IPS-18a (cell line): ENCODE results near the gene DLL1.
"Not testable (repeated sequence)": the region's sequence is repeated elsewhere in the genome, so short reads cannot be mapped to it uniquely, and the experiment has no call there.

ENCODE experiments used
- H3K27ac ChIP-seq: one replicate; pipeline ENCODE4 v1.5.1; 2013; ENCODE audit warnings: low read length
- H3K27me3 ChIP-seq: one replicate; pipeline ENCODE4 v1.6.1; 2013; ENCODE audit warnings: mild to moderate bottlenecking, low read length; ENCODE audit not compliant: control insufficient read depth, insufficient read depth
- H3K36me3 ChIP-seq: one replicate; pipeline ENCODE4 v1.6.1; 2013; ENCODE audit warnings: low read depth, low read length; ENCODE audit not compliant: control insufficient read depth
- H3K4me1 ChIP-seq: one replicate; pipeline ENCODE4 v1.6.1; 2013; ENCODE audit warnings: low read depth, low read length; ENCODE audit not compliant: control insufficient read depth
- H3K4me3 ChIP-seq: one replicate; pipeline ENCODE4 v1.5.1; 2013; ENCODE audit warnings: low read length
- H3K9ac ChIP-seq: one replicate; pipeline ENCODE4 v1.6.1; 2013; ENCODE audit warnings: mild to moderate bottlenecking, low read length, moderate library complexity
- H3K9me3 ChIP-seq: one replicate; pipeline ENCODE4 v1.6.1; 2013; ENCODE audit warnings: low read depth, low read length; ENCODE audit not compliant: control insufficient read depth

Gene DLL1

GRCh38 chr6:170269846-170270541, 20.9 kb downstream of the DLL1 start:
- H3K9ac ChIP-seq = no peak overlapping the region
- peaks cover 14% of the 10 kb centered on the region for H3K4me1 ChIP-seq
- no peak overlapping the region for H3K27ac ChIP-seq
- H3K9me3 ChIP-seq = no peaks in the 10 kb centered on the region
- no peaks in the 10 kb centered on the region for H3K27me3 ChIP-seq
- H3K36me3 ChIP-seq = no peaks in the 10 kb centered on the region
- H3K4me3 ChIP-seq = no peak overlapping the region

DNA sequence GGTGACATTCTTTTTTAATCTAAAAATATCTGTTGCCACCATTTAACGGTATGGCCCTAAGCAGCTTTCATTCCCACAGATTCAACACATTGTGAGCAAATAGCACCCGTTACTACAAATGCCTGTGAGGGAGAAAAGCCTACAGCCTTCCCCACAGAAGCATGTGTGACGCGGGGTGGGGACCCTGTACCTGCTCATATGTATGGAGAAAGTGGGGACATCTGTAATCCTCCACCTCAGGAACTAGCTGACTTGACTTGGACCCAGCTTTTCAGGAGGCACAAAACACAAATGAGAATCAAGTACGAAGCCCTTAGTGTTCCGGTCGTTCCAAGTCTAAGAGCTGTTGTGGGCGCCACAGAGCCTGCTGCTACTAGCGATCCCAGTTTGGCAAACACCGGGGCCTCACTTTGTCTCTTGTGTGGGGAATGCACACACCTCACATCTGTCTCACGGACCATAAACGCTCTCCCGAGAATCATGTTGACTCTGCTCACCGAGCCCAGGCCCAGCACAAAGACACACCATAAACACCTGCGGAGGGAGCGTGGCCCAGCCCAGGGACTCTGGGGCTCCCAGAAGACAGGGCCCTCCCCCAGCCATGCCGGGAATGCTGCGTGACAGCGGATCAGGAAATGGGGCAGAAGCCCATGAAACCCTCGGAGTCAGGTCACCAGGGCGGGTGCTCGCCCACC, 21.6 kb downstream of the DLL1 start:
- Histone ChIP-seq H3K27ac (no peak overlapping the region), H3K9me3 (no peaks in the 10 kb centered on the region), H3K4me3 (no peak overlapping the region), H3K4me1 (peaks cover 14% of the 10 kb centered on the region), H3K9ac (no peak overlapping the region), H3K27me3 (no peaks in the 10 kb centered on the region), H3K36me3 (no peaks in the 10 kb centered on the region)

DNA sequence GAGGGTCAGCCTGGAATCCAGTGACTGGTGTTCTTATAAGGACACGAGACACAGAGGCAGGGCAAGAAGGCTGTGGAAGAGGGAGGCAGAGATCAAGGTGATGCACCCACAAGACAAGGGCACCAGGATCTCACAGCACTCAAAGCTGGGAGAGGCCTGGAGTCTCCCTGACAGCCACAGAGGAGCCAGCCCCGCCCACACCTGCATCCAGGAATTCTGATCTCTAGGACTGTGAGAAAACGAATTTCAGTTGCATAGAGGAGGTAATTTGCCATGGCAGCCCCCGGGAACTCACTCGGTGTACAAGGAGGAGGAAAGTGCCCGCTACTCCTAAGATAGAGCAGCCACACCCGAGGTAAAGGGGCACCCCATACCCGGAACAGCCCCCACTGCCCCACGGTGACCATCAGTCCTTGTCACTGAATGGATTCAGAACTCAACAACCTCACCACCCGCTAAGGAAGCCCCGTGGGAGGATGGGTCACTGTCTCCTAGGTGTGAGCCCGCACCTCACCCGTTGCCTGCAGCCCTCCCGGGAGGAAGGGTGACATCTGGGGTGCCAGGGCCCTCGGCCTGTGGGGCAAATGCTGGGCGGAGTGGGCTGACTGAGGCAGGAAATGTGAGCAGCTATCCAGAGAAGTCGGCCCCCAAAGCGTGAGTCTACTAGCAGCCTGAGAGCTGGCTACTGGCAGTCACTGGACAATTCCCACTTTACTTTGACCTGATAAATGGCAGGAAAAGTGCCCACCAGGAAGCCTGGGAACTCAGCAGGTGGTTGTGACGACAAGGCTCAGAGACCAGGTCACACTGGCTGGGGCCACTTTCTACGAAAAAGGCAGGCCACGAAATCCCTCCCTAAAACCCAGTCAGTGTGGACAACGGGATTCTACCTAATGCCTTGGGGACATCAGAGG, 22.4 kb downstream of the DLL1 start:
- Histone ChIP-seq H3K36me3 (no peaks in the 10 kb centered on the region), H3K9me3 (no peaks in the 10 kb centered on the region), H3K27ac (no peak overlapping the region), H3K4me1 (peaks cover 14% of the 10 kb centered on the region), H3K4me3 (no peak overlapping the region), H3K9ac (no peak overlapping the region), H3K27me3 (no peaks in the 10 kb centered on the region)

- H3K9ac ChIP-seq = no peak overlapping the region
- no peaks in the 10 kb centered on the region for H3K9me3 ChIP-seq
- H3K4me3 ChIP-seq = no peak overlapping the region
- H3K27me3 ChIP-seq = no peaks in the 10 kb centered on the region
- no peaks in the 10 kb centered on the region for H3K36me3 ChIP-seq
- H3K4me1 ChIP-seq = peaks cover 14% of the 10 kb centered on the region
- no peak overlapping the region for H3K27ac ChIP-seq
Measured at GRCh38 chr6:170267688-170268087, 23.2 kb downstream of the DLL1 start.

DNA sequence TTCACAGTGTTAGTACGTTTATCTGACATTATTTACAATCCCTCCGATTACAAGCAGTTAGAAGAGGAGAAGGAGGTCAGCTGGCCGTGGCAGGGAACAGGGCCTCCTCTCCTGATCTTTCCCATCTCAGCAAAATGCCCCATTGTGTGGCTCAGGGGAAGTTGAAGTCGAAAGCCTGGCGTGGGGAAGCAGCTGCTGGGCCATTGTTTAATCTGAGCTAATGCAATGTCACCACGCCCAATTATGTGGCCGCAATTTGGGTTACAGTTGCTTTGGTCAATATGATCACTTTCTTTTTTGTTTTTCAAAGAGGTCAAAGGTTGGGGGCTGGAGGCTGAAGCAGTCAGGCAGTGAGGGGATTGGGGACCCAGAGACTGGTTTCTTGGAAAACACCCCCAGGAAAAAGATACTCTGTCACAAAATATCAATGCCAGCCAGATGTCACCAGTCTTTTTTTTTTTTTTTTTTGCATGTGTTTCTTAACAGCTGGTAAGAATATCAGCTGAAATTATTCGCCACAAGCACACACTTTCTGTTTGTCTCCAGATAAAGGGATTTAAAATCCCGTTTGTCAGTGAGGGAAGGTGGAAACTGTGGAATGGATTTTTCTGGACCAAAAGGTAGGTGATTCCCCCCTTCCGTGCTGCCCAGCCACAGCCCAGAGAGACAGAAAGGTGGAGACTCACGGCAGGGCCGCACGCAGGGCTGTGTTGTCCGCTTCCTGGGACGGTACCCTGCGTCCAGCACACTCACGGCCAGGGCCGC, 24.6 kb downstream of the DLL1 start:
- no peaks in the 10 kb centered on the region for H3K9me3 ChIP-seq
- H3K27me3 ChIP-seq = no peaks in the 10 kb centered on the region
- no peak overlapping the region for H3K27ac ChIP-seq
- H3K9ac ChIP-seq = no peak overlapping the region
- no peak overlapping the region for H3K4me3 ChIP-seq
- no peaks in the 10 kb centered on the region for H3K36me3 ChIP-seq
- peaks cover 14% of the 10 kb centered on the region for H3K4me1 ChIP-seq

GRCh38 chr6:170265655-170266054, 25.2 kb downstream of the DLL1 start:
- Histone ChIP-seq H3K9me3 (no peaks in the 10 kb centered on the region), H3K36me3 (no peaks in the 10 kb centered on the region), H3K9ac (no peak overlapping the region), H3K4me3 (no peak overlapping the region), H3K27ac (no peak overlapping the region), H3K27me3 (no peaks in the 10 kb centered on the region), H3K4me1 (peaks cover 14% of the 10 kb centered on the region)

- not testable (repeated sequence) for H3K27ac ChIP-seq, H3K9me3 ChIP-seq, H3K9ac ChIP-seq, H3K27me3 ChIP-seq, H3K36me3 ChIP-seq, H3K4me3 ChIP-seq
- H3K4me1 ChIP-seq = peaks cover 11% of the 10 kb centered on the region
Measured at GRCh38 chr6:170264644-170265043, 26.2 kb downstream of the DLL1 start.

DNA sequence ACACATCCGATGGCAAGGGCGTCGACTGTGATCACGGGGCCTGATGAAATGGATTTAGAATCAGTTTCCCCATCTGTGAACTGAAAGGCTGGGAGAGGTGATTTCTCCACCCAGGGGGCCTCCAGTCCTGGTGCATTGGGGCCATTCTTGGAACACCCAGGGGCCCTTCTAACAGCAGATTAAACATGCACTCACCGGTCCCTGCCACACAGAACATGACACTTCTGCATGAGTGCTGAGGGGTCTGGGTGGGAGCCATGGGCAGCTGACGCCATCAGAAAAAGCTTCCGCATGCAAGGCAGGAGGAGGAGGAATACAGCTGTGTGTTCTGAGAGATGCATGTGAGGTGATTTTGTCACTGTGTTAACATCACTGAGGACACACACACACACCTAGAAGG, 26.8 kb downstream of the DLL1 start:
- Histone ChIP-seq H3K4me3 (no peak overlapping the region), H3K9ac (no peak overlapping the region), H3K4me1 (peaks cover 9% of the 10 kb centered on the region), H3K9me3 (no peaks in the 10 kb centered on the region), H3K27me3 (no peaks in the 10 kb centered on the region), H3K36me3 (no peaks in the 10 kb centered on the region), H3K27ac (no peak overlapping the region)

- Histone ChIP-seq H3K4me3 (no peak overlapping the region), H3K9ac (no peak overlapping the region), H3K27ac (no peak overlapping the region), H3K9me3 (no peaks in the 10 kb centered on the region), H3K4me1 (peaks cover 9% of the 10 kb centered on the region), H3K27me3 (no peaks in the 10 kb centered on the region), H3K36me3 (no peaks in the 10 kb centered on the region)
Measured at GRCh38 chr6:170263410-170263809, 27.5 kb downstream of the DLL1 start.

DNA sequence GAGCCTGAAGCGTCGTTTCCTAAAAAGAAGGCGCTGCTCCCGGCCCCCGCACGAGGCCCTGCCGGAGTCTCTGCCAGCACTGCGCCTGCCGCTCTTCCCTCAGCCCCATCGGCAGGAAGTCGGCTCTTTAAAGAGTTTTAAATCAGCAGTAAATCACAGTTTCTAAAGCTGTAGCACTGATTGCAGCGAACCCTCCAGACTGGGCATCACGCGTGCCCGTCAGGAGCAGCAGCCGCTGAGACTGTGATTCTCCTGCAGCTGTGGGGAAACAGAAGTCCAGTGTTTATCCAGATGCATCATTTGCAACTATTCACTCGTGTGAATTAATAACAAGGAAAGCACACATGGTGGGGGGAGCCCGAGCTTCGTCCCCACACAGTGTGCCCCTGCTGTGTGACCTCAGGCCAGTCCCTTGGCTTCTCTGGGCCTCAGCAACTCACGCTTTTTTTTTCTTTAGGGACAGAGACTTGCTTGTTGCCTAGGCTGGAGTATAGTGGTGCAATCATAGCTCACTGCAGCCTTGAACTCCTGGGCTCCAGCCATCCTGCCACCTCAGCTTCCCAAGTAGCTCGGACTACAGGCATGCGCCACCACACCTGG, 28.3 kb downstream of the DLL1 start:
- Histone ChIP-seq H3K36me3 (no peaks in the 10 kb centered on the region), H3K9ac (no peak overlapping the region), H3K9me3 (no peaks in the 10 kb centered on the region), H3K27me3 (no peaks in the 10 kb centered on the region), H3K4me1 (peaks cover 9% of the 10 kb centered on the region), H3K27ac (no peak overlapping the region), H3K4me3 (no peak overlapping the region)
